H9 (cell line): ENCODE measurements around the gene OR2H1. TPM values are rescaled to one million over a fixed set of nuclear protein-coding genes. Genes with fewer than 3 reads are reported as not detected.

Experiments used
- DNase-seq: peaks from one replicate; pipeline ENCODE4 v3.0.0-alpha.2; 2017
- H2AFZ ChIP-seq: one replicate; pipeline ENCODE4 v1.6.1; 2013; ENCODE audit warnings: mild to moderate bottlenecking, low read length, control low read depth, moderate library complexity
- H2AK5ac ChIP-seq: 2 replicates; pipeline ENCODE4 v1.6.1; 2013; ENCODE audit warnings: low read length, control low read depth, mixed read lengths; ENCODE audit not compliant: insufficient read length
- H2BK120ac ChIP-seq: one replicate; pipeline ENCODE4 v1.6.1; 2013; ENCODE audit warnings: low read depth, mild to moderate bottlenecking, low read length, control low read depth, inconsistent platforms; ENCODE audit not compliant: poor library complexity, severe bottlenecking
- H2BK12ac ChIP-seq: 2 replicates; pipeline ENCODE4 v1.6.1; 2013; ENCODE audit warnings: low read length, control low read depth, mixed read lengths, low read depth; ENCODE audit not compliant: insufficient read length
- H2BK15ac ChIP-seq: 2 replicates; pipeline ENCODE4 v1.6.1; 2013; ENCODE audit warnings: low read depth, low read length, control low read depth
- H2BK20ac ChIP-seq: one replicate; pipeline ENCODE4 v1.6.1; 2013; ENCODE audit warnings: low read depth, mild to moderate bottlenecking, low read length, control low read depth, inconsistent platforms; ENCODE audit not compliant: poor library complexity, severe bottlenecking
- H2BK5ac ChIP-seq: 2 replicates; pipeline ENCODE4 v1.6.1; 2013; ENCODE audit warnings: low read length, control low read depth, mixed read lengths; ENCODE audit not compliant: insufficient read length
- H3K14ac ChIP-seq: 2 replicates; pipeline ENCODE4 v1.6.1; 2013; ENCODE audit warnings: low read length, control low read depth; ENCODE audit not compliant: insufficient read depth
- H3K18ac ChIP-seq: 2 replicates; pipeline ENCODE4 v1.6.1; 2013; ENCODE audit warnings: low read depth, mild to moderate bottlenecking, mixed read lengths, low read length, control low read depth; ENCODE audit not compliant: insufficient read length
- H3K23ac ChIP-seq: 2 replicates; pipeline ENCODE4 v1.6.1; 2013; ENCODE audit warnings: low read length, control low read depth, mixed read lengths, low read depth; ENCODE audit not compliant: insufficient read length
- H3K23me2 ChIP-seq: 2 replicates; pipeline ENCODE4 v1.6.1; 2013; ENCODE audit warnings: low read depth, mild to moderate bottlenecking, mixed read lengths, low read length, control low read depth; ENCODE audit not compliant: insufficient read length, poor library complexity, severe bottlenecking
- H3K27ac ChIP-seq: 2 replicates; pipeline ENCODE4 v1.5.1; 2013; ENCODE audit warnings: low read length, control low read depth, mixed read lengths, low read depth; ENCODE audit not compliant: insufficient read length
- H3K27me3 ChIP-seq: 2 replicates; pipeline ENCODE4 v1.6.1; 2013; ENCODE audit warnings: low read length, control low read depth, inconsistent platforms; ENCODE audit not compliant: insufficient read depth
- H3K4ac ChIP-seq: 2 replicates; pipeline ENCODE4 v1.6.1; 2013; ENCODE audit warnings: low read depth, mild to moderate bottlenecking, control low read depth, inconsistent platforms, low read length, moderate library complexity
- H3K4me1 ChIP-seq: 2 replicates; pipeline ENCODE4 v1.6.1; 2013; ENCODE audit warnings: low read length, control low read depth, inconsistent platforms; ENCODE audit not compliant: insufficient read depth
- H3K4me2 ChIP-seq: 2 replicates; pipeline ENCODE4 v1.6.1; 2013; ENCODE audit warnings: low read length, control low read depth, mixed read lengths; ENCODE audit not compliant: insufficient read length, insufficient read depth
- H3K56ac ChIP-seq: 2 replicates; pipeline ENCODE4 v1.6.1; 2013; ENCODE audit warnings: low read depth, mild to moderate bottlenecking, mixed read lengths, low read length, control low read depth; ENCODE audit not compliant: insufficient read length
- H3K79me1 ChIP-seq: 2 replicates; pipeline ENCODE4 v1.6.1; 2013; ENCODE audit warnings: low read depth, mild to moderate bottlenecking, moderate library complexity, low read length, control low read depth, inconsistent platforms; ENCODE audit not compliant: insufficient read depth, poor library complexity, severe bottlenecking
- H3K79me2 ChIP-seq: 2 replicates; pipeline ENCODE4 v1.6.1; 2013; ENCODE audit warnings: low read length, control low read depth, inconsistent platforms; ENCODE audit not compliant: insufficient read depth
- H3K9ac ChIP-seq: 2 replicates; pipeline ENCODE4 v1.6.1; 2013; ENCODE audit warnings: low read length, control low read depth, mixed read lengths; ENCODE audit not compliant: insufficient read length; ENCODE audit errors: extremely low read depth
- H3K9me3 ChIP-seq: one replicate; pipeline ENCODE4 v1.6.1; 2013; ENCODE audit warnings: low read depth, low read length, inconsistent platforms; ENCODE audit not compliant: control insufficient read depth
- H3T11ph ChIP-seq: one replicate; pipeline ENCODE4 v1.6.1; 2013; ENCODE audit warnings: mild to moderate bottlenecking, low read length, control low read depth, inconsistent platforms
- H4K20me1 ChIP-seq: one replicate; pipeline ENCODE4 v1.6.1; 2013; ENCODE audit not compliant: control insufficient read depth, insufficient read length, insufficient read depth
- H4K5ac ChIP-seq: 2 replicates; pipeline ENCODE4 v1.6.1; 2013; ENCODE audit warnings: low read depth, mild to moderate bottlenecking, mixed read lengths, low read length, control low read depth; ENCODE audit not compliant: insufficient read length
- H4K8ac ChIP-seq: replicated peaks from 2 replicates; pipeline ENCODE4 v1.6.1; 2013; ENCODE audit warnings: low read length, control low read depth, mixed read lengths, low read depth; ENCODE audit not compliant: insufficient read length
- H4K91ac ChIP-seq: 2 replicates; pipeline ENCODE4 v1.6.1; 2013; ENCODE audit warnings: low read depth, mild to moderate bottlenecking, moderate library complexity, mixed read lengths, low read length, control low read depth; ENCODE audit not compliant: insufficient read length
- H3K27ac Mint-ChIP-seq, 3 experiments: 2 replicates in 2 of 3; 3 replicates in 1 of 3; pipeline ENCODE4 v1.8.0; 2020 to 2021; ENCODE audit warnings: mixed read lengths in 3 of 3, mild to moderate bottlenecking in 1 of 3, moderate library complexity in 1 of 3
- H3K27me3 Mint-ChIP-seq: 2 replicates; pipeline ENCODE4 v1.8.0; 2021; ENCODE audit warnings: low read depth, mild to moderate bottlenecking, moderate library complexity, mixed read lengths
- H3K36me3 Mint-ChIP-seq, 3 experiments: 2 replicates in 2 of 3; 3 replicates in 1 of 3; pipeline ENCODE4 v1.8.0; 2020 to 2021; ENCODE audit warnings: low read depth in 3 of 3, mixed read lengths in 3 of 3; ENCODE audit not compliant: insufficient read depth in 1 of 3
- H3K4me1 Mint-ChIP-seq, 2 experiments: 2 replicates each; pipeline ENCODE4 v1.8.0; 2020; ENCODE audit warnings: mixed read lengths in 2 of 2
- H3K4me3 Mint-ChIP-seq, 2 experiments: 2 replicates in 1 of 2; 3 replicates in 1 of 2; pipeline ENCODE4 v1.8.0; 2020 to 2021; ENCODE audit warnings: mild to moderate bottlenecking in 2 of 2, mixed read lengths in 2 of 2, moderate library complexity in 1 of 2
- H3K9me3 Mint-ChIP-seq, 2 experiments: 2 replicates in 1 of 2; 3 replicates in 1 of 2; pipeline ENCODE4 v1.8.0; 2020; ENCODE audit warnings: mild to moderate bottlenecking in 2 of 2, mixed read lengths in 2 of 2, moderate library complexity in 1 of 2
- CTCF ChIP-seq: fragments of 200-600 bp; sonication (generic); conservative IDR thresholded peaks from 3 replicates; pipeline ENCODE4 v1.8.0; 2021; ENCODE audit warnings: antibody characterized with exemption, mild to moderate bottlenecking
- WGBS: extraction: QIAGEN DNeasy Blood & Tissue Kit; methylation state at CpG from one replicate; pipeline ENCODE4 v1.1.7; 2013; ENCODE audit warnings: missing lambda C conversion rate, low lambda C conversion rate, mixed read lengths; ENCODE audit not compliant: insufficient read length; ENCODE audit errors: extremely low coverage; 5-methylcytosine and 5-hydroxymethylcytosine counted together
- total RNA-seq: library from RNA; stranded (reverse); gene quantifications from 2 replicates; pipeline ENCODE4 v1.2.1, GENCODE V29; 2021

OR2H1 gene
- total RNA-seq, 1 experiment from 2014 or later, result not detected

- Histone ChIP-seq H2AFZ (no peak overlapping the region), H2BK15ac (no peak overlapping the region), H4K91ac (no peak overlapping the region), H3K27me3 (no peaks in the 10 kb centered on the region), H3K23me2 (no peaks in the 10 kb centered on the region), H2BK5ac (no peak overlapping the region), H3K56ac (no peak overlapping the region), H3K4me2 (no peak overlapping the region), H3K23ac (no peak overlapping the region), H2BK120ac (no peak overlapping the region), H2BK12ac (no peak overlapping the region), H3K4ac (no peak overlapping the region), H3K14ac (no peak overlapping the region), H2AK5ac (no peak overlapping the region), H3K18ac (no peak overlapping the region), H3T11ph (no peak overlapping the region), H3K9me3 (no peaks in the 10 kb centered on the region), H4K20me1 (no peaks in the 10 kb centered on the region), H4K5ac (no peak overlapping the region), H2BK20ac (no peak overlapping the region), H3K27ac (no peak overlapping the region), H3K79me2 (no peaks in the 10 kb centered on the region), H3K79me1 (no peaks in the 10 kb centered on the region), H3K9ac (no peak overlapping the region), H4K8ac (no peak overlapping the region), H3K4me1 (no peaks in the 10 kb centered on the region)
- Mint-ChIP-seq H3K4me1 (peaks cover 4 to 13% of the 10 kb centered on the region in 2 experiments), H3K27me3 (peaks cover 7% of the 10 kb centered on the region), H3K27ac (no peak overlapping the region; a peak in 1 of 7 replicates), H3K9me3 (no peaks in the 10 kb centered on the region; a peak in 1 of 5 replicates), H3K4me3 (no peak overlapping the region), H3K36me3 (no peaks in the 10 kb centered on the region)
- no peak for TF ChIP-seq CTCF
- WGBS, result no CpG with 5 or more reads among the region's 6 CpGs
- peak; percentile 6 for DNase-seq
Measured at GRCh38 chr6:29509239-29509638, 52.3 kb downstream of the OR2H1 start.
